NCI-H187 treated with DMSO at 0.1 percent for 48 hours (cell line): ENCODE results near the gene OAS2.

ENCODE experiments used
- DNase-seq: peaks from one replicate; lab custom pipeline; 2025; lab: John Stamatoyannopoulos, UW

Gene OAS2, protein sequence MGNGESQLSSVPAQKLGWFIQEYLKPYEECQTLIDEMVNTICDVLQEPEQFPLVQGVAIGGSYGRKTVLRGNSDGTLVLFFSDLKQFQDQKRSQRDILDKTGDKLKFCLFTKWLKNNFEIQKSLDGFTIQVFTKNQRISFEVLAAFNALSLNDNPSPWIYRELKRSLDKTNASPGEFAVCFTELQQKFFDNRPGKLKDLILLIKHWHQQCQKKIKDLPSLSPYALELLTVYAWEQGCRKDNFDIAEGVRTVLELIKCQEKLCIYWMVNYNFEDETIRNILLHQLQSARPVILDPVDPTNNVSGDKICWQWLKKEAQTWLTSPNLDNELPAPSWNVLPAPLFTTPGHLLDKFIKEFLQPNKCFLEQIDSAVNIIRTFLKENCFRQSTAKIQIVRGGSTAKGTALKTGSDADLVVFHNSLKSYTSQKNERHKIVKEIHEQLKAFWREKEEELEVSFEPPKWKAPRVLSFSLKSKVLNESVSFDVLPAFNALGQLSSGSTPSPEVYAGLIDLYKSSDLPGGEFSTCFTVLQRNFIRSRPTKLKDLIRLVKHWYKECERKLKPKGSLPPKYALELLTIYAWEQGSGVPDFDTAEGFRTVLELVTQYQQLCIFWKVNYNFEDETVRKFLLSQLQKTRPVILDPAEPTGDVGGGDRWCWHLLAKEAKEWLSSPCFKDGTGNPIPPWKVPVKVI

DNA sequence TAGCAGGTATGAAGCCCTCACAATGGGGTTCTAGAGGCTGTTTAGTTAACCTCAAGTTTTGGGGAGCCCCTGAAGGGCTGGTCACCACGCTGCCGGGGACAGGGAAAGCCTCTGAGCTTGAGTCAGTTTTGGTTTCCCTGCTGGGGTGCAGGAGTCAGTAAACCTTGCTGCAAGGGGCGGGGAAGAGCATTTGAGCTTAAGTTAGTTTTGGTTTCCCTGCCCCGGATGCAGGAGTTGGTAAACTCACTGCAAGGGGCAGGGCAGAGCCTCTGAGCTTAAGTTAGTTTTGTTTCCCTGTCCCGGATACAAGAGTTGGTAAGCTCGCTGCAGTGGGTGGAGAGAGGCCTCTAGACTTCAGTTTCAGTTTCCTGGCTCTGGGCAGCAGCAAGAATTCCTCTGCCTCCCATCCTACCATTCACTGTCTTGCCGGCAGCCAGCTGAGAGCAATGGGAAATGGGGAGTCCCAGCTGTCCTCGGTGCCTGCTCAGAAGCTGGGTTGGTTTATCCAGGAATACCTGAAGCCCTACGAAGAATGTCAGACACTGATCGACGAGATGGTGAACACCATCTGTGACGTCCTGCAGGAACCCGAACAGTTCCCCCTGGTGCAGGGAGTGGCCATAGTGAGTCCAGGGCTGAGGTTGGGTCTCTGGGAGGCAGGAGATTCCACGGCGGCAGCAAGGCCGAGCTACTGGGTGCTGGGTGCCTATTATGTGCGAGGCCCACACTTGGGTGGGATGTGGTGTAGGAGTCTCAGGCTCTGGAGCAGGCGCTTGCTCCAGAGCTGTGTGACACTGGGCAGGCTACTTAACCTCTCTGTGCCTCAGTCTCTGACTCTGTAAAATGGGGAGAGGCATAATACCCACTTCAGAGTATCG is at the start of gene OAS2:
Gene OAS2 (plus strand): TSS at position 357 of the 878 bp plus-strand sequence. CDS start 90 bp downstream, at position 447.
- no peak for DNase-seq

DNA sequence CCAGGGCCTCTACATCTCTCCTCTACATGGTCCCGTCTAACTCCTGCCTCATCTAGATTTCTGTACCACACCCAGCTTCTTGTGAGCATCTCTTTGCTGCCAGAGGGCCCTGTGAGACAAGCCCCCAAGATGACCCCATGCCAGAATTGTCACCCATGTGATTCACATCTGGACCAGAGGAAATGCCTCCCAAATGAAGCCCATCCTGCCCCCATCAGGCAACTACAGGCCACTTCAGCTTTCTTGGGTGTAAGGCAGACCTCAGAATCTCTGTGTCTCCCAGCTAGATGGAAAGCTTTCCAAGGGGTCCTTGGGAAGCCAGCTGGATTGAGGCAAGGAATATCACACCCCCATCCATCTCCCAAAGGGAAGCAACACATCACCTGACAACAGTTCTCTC is 49.3 kb upstream of the OAS2 start:
- no peak for DNase-seq

DNA sequence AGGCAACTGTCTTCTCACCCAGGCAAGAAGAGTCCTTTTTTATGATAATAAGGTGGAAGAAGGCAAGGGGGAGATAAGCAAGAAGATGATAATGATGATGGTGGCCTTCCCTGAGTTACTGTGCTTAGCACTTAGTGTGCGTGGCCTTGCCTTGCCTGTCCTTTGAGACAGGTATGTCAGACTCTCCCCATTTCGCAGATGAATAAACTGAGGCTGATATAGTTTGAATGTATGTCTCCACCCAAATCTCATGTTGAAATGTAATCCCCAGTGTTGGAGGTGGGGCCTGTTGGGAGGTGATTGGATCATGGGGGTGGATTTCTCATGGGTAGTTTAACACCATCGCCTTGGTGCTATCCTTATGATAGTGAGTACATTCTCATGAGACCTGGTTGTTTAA is 48.6 kb upstream of the OAS2 start:
- DNase-seq = no peak

DNA sequence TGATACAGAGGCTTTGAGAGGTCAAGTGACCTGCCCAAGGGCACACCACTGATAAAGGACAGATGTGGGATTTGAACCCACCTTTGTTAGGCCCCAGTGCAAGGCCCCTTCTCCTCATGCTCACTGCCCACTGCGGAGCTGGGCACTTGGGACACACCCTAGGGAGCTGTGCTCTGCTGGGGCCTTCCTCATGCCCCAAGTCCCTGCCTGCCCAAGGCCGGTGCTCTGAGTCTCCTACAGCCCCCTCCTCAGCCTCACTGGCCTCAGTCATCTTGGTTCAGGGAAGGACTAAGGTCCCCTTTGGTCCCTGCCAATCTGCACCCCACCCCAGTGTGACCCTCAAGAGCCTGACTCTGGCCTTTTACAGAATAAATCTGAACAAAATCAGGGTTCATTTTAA is 48.0 kb upstream of the OAS2 start:
- no peak for DNase-seq

DNA sequence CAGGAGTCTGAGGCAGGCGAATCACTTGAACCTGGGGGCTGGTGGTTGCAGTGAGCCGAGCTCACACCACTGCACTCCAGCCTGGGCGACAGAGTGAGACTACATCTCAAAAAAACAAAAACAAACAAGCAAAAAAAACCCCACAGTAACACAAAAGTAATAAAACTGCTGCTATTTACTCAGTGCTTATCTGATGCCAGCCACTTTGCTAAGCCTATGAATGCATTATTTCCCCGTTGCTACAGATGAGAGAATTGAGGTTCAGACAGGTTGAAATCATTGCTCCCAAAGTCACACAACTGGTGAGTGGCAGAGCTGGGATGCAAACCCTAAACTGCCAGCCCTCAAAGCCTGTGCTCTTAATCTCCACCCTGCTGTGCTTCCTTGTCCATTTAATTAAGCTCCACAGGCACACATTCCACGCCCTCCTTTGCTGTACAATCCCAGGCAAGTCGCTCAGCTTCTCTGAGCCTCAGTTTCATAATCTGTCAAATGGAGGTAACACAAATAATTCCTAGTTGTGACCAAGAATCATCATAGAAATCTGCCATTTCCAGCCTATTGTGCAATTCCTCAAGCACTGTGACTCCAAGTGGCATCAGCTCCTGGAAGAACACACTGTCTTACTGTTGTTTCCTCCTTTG is 45.7 kb upstream of the OAS2 start:
- DNase-seq = no peak

DNA sequence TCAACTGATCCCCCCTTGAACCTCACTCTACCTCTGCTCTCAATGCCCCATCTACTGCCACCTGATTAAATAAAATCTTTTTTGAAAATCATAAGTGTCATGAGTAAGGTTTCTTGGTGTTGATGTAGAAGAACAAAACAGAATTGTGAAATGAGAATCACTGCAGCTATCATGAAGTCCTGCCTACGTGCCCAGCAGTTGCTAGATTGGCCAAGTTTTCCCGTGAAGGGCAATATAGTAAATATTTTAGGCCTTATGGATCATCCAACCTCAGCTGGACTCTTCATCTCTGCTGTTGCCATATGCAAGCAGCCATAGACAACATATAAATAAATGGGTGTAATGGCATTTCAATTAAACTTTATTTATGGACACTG is 45.2 kb upstream of the OAS2 start:
- DNase-seq = no peak

DNA sequence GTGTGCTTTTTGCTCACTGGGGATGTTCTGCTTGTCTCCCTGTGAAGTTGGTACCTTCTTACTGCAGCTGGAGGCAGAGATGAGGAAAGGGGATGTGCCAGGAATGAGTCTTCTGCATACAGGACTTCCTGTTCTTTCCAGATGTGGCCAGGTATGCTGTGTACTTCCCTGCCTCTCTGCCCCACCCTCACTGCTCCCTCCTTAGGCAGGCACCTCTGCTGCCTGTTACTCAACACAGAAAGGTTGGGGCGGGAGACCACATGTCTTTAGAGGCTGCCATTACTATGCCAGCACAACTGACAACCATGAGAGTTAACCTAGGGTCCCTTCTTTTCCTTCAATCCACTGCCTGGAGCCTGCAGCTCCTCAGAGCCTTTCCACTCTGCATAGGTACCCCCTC is 42.1 kb upstream of the OAS2 start:
- DNase-seq = no peak

DNA sequence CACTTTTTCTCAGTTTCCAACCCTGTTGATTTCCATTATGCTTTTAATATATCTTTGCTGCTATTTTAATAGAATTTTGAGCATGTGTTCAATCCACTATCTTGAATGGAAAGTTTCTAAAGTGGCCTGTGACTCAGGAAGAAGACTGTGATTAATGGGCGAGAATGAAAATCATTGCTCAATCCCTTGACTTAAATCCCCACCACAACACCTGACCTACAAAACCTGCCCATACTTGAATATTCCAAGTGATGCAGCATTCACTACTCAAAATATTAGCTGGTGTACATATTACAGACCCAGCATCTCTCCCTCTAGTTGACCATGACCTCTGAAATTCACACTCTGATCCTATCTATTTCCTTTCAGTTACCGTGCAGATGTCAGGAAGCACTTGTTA is 41.4 kb upstream of the OAS2 start:
- DNase-seq = no peak

DNA sequence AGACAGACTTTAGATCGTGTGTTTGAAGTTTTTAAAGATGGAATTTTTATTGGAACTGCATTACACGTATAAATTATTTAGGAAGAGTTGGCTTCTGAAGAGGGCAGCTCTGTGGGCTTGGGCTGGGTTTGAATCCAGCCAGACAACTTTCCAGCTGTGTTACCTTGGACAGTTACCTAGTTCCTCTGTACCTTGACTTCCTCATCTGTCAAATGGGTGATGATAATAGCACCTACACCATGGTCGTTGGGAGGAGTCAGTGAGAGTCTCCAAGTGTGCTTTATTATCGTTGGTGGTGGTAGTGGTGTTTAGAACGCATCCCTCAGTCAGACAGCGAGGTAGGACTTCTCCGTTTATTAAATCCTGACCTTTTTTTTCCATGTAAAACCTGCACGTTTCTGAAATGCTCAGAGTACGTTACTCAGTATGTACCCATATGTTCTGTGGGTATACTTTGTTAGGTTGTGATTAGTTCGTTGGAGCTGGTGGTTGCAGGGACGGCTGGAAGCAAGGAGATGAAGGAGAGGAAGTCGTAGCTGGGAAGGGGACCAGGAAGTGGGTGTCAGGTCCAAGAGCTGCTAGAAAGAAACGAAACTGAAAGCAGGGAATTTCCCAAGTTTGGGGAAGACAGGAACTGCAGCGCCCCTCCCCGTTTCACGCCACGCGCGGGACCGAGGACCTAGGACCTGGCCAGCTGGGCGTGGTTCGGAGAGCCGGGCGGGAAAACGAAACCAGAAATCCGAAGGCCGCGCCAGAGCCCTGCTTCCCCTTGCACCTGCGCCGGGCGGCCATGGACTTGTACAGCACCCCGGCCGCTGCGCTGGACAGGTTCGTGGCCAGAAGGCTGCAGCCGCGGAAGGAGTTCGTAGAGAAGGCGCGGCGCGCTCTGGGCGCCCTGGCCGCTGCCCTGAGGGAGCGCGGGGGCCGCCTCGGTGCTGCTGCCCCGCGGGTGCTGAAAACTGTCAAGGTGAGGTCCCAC is 40.3 kb upstream of the OAS2 start, which contains the start of gene OAS3:
Gene OAS3 (plus strand): TSS at position 734 of the 979 bp plus-strand sequence. CDS start 57 bp downstream, at position 791.
- DNase-seq = no peak

DNA sequence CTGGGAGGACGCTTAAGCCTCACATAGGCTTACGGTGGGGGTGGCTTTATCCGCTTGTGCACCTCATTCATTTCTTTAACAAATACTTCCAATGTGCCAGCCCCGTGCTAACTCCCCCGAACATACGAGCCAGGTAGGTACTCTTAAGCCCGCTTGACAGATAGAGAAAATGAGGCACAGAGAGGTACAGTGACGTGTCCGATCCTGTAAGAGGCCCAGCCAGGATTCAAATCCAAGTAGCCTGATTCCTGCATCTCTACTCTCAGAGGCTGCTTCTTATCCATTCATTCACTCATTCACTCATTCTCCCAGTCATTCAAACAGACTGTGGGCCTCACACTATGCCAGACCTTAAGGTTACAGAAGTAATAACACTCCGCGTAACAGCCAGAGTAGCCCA is 39.6 kb upstream of the OAS2 start:
- DNase-seq = no peak

DNA sequence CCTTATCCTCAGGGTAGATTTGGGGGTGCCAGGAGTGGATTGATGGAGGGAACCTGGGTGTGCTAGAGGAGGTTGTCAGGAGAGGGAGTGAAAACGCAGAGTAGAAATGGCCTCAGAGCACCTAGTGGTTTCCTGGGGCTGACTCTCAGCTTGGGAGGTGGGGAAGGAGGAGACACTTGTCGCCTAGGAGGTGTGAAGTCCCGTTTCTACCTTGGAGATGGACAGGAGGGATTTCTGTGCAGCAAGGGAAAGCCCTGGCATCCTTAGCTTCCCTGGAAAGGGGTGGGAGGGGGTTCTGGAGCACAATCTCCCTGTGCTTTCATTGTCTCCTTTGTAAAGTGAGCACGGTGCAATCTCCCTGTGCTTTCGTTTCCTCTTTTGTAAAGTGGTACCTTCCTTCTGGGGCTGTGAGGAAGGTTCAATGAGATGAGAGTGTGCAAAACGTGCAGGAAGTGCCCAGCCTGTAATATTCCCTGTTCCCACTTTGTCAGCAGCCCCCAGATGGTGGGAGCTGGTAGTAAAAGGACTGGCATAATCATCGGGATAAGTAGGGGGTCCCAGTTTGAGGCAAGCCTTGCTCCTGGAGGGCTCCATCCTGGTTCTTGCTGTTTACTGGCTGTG is 38.4 kb upstream of the OAS2 start:
- DNase-seq = no peak

DNA sequence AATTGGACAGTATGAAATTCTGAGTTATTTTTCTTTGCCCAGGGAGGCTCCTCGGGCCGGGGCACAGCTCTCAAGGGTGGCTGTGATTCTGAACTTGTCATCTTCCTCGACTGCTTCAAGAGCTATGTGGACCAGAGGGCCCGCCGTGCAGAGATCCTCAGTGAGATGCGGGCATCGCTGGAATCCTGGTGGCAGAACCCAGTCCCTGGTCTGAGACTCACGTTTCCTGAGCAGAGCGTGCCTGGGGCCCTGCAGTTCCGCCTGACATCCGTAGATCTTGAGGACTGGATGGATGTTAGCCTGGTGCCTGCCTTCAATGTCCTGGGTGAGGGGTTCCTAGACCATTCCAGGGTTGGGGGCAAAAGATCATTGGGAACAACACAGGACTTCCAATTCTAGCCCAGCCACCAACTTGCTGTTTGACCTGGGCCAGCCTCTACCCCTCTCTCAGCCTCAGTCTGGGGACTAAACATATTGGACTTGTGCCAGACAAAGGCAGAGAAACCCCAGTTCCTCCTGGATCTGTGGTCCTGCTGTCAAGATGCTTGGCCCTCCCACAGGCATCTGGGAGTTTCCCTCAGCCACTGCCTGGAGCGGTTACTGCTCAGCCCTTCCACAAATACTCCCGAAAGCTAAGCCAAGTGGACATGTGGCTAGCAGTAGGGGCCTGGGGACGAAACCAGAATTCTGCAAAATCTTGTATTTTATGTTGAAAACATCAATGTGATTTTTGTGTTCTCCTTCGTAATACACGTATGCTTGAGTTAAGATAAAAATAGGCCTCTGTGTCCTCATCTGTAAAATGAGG is 36.6 kb upstream of the OAS2 start:
- DNase-seq = no peak

DNA sequence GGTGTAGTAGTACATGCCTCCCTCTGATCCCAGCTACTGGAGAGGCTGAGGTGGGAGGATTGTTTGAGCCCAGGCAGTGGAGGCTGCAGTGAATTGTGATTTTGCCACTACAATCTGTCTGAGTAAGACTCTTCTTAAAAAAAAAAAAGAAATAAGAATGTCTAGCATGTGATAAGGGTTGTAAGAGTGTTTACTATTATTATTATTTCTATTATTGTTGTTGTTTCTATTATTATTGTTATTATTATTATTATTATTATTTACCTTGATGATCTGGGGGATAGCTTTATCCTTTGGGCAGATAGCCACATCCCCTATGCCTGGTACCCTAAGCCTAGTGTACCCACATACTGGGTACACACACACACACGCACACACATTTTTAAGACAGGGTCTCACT is 35.7 kb upstream of the OAS2 start:
- DNase-seq = no peak

DNA sequence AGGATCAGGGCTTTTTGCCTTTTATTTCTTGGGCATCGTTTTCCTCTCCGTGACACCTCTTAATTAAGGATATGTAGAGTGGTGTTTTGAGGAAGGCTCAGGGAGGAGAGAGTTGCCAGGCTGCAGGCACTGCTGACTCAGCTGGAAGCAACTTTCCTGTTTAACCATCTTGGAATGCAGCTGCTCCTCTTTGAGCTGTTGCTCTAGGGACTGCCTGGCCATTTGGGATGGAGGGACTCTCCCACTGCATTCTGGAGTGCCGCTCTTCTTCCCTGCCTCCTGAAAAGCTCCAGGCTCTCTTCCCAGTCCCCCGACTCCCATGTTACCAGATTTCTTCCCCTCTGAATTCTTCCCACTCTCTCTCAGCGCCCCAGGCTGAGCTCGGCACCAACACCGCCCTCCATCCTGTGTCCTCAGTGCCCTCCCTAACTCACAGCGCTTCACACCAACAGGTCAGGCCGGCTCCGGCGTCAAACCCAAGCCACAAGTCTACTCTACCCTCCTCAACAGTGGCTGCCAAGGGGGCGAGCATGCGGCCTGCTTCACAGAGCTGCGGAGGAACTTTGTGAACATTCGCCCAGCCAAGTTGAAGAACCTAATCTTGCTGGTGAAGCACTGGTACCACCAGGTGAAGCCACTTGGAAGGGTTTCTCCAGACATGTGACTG is 34.2 kb upstream of the OAS2 start:
- no peak for DNase-seq

DNA sequence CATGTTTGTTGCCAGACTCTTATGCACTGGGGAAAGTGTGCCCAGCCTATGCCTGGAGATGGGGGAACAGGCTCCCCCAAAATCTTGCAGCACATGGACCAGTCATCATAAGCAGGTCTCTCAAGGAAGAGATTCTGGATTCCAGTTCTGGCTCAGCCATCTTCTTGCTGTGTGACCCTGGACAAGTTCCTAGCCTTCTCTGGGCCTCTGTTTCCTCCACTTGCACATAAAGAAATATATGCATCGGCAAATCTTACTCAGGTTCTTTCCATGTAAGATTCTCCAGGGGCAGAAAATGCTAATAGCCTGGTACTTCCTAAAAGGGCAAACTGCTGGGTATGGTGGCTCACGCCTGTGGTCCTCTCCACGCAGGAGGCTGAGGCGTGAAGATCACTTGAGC is 32.8 kb upstream of the OAS2 start:
- no peak for DNase-seq

DNA sequence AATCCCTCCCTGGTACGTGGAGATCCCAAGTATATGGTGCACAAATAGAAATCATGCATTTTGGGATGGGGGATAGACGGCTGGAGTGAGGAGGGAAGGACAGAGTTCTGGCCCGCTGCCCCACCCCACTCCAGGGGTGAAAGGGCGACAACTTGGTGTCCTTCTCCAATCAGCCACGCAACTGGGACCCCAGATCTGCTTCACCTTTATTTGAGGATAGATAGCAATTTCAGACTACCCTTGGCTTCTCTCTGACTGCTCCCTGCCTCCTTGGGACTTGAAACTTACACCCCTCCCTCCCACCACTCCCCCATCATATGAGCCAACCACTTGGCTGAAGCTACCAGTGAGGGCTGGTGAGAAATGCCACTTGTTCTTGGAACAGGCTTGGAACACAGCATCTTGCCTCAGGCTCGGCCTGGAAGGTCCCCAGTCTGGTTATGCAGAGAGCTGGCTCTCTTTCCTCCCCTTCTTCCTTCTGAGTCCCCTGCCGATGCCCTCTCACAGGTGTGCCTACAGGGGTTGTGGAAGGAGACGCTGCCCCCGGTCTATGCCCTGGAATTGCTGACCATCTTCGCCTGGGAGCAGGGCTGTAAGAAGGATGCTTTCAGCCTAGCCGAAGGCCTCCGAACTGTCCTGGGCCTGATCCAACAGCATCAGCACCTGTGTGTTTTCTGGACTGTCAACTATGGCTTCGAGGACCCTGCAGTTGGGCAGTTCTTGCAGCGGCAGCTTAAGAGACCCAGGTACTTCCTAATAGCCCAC is 31.9 kb upstream of the OAS2 start:
- DNase-seq = no peak

DNA sequence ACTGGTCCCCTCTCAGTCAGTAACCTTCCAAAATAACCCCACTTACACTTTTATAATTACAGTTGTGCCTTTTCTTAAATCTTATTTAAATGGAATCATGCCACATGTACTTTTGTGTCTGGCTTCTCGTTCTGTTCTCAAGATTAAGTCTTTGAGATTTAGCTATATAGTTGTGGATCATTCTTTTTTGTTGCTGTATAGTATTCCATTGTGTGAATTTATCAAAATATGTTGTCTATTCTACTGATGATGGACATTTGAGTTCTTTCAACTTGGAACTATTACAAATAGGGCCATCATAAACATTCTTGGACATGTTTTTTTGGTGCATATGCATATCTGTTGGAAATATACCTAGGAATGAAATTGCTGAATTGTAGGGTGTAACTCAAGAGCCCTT is 31.0 kb upstream of the OAS2 start:
- DNase-seq = no peak

DNA sequence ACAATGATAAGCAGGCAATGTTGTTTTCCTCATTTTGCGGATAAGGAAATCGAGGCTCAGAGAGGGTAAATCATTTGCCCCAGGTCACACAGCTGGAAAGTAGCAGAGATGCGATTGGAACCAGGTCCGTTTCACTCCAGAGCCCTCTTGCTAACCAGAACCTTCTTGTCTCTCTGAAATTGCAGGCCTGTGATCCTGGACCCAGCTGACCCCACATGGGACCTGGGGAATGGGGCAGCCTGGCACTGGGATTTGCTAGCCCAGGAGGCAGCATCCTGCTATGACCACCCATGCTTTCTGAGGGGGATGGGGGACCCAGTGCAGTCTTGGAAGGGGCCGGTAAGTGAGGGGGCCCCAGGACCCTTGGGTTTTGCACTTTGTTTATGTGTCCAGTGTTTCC is 30.6 kb upstream of the OAS2 start:
- no peak for DNase-seq
